IPS-NIHi11 (cell line): ENCODE measurements around the gene ATP5IF1.

Experiments used
- DNase-seq: peaks from one replicate; pipeline ENCODE4 v3.0.0; 2012; ENCODE audit warnings: mixed read lengths, low spot score

The ATP5IF1 gene

GRCh38 chr1:28265577-28265976 lies 29.7 kb downstream of the ATP5IF1 start:
- no peak for DNase-seq

GRCh38 chr1:28266920-28267322 lies 31.0 kb downstream of the ATP5IF1 start:
- no peak for DNase-seq

GRCh38 chr1:28267633-28268032 lies 31.7 kb downstream of the ATP5IF1 start:
- no peak for DNase-seq

- DNase-seq, result no peak
These were observed 33.6 kb downstream of the ATP5IF1 start for GRCh38 chr1:28269529-28269928.

- DNase-seq, result no peak
These were observed 36.4 kb downstream of the ATP5IF1 start for GRCh38 chr1:28272215-28272852.

- no peak for DNase-seq
These were observed 37.4 kb downstream of the ATP5IF1 start for GRCh38 chr1:28273216-28273860.

GRCh38 chr1:28278763-28279162 lies 42.8 kb downstream of the ATP5IF1 start:
- DNase-seq, result no peak

- no peak for DNase-seq
These were observed 43.8 kb downstream of the ATP5IF1 start for GRCh38 chr1:28279721-28280120.

- no peak for DNase-seq
These were observed 44.6 kb downstream of the ATP5IF1 start for GRCh38 chr1:28280501-28280900.

- DNase-seq, result no peak
These were observed 45.1 kb downstream of the ATP5IF1 start for GRCh38 chr1:28280977-28281381.

- DNase-seq, result no peak
These were observed 45.9 kb downstream of the ATP5IF1 start for GRCh38 chr1:28281608-28282425.

GRCh38 chr1:28282426-28283407 lies 46.8 kb downstream of the ATP5IF1 start:
- no peak for DNase-seq

- DNase-seq, result no peak
These were observed 50.2 kb downstream of the ATP5IF1 start for GRCh38 chr1:28286111-28286510.
